ENCODE results near the gene SLC25A13. TPM values are rescaled to one million over a fixed set of nuclear protein-coding genes. Genes with fewer than 3 reads are reported as not detected.

Gene SLC25A13
- total and polyA plus RNA-seq, 2 experiments from 2014 or later: 4.8 to 19.1 TPM

DNA sequence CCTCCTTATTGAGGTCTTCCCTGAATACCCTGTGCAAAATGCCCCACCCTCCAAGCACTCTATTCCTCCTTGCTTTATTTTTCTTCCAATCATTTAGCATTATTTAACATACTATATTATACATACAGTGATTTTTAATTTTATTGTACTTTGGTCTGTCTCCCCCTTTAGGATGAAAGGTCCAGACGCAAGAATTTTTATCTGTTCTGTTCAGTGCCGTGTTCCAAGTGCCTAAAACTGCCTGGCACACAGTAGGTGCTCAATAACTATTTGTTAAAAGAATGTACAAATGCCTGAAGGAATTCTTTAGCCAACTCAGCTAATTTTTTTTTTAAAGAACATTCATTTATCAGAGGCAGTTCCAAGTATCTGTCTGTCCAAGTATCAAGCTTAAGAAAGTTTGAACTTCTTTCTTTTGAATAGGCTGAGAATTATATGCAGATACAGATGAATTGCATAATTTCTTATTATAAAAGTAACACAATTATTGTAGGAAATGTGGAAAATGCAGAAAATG, 34.1 kb upstream of the SLC25A13 start:
- H4K20me1 ChIP-seq (ENCODE audit: insufficient read depth): no peaks in the 10 kb centered on the region
- H3K4me3 ChIP-seq: no peak overlapping the region
- no peak overlapping the region for H3K9ac ChIP-seq
- no peaks in the 10 kb centered on the region for H3K79me2 ChIP-seq (ENCODE audit: insufficient read depth)
- H3K27ac ChIP-seq: no peak overlapping the region
- no peaks in the 10 kb centered on the region for H3K9me2 ChIP-seq (ENCODE audit: insufficient read depth)
- no peak overlapping the region for H2AFZ ChIP-seq
- no peak for DNase-seq
- WGBS, 2 experiments (ENCODE audit: low coverage in 1 of 2, low lambda C conversion rate in 2 of 2, missing lambda C conversion rate in 2 of 2): 0 to 2% methylated on average over 2 of the region's 2 CpGs
- H3K9me3 ChIP-seq (ENCODE audit: low read depth): no peaks in the 10 kb centered on the region
- no peaks in the 10 kb centered on the region for H3K4me1 ChIP-seq (ENCODE audit: insufficient read depth)
- in situ Hi-C loops (cut with MboI): no loop called here
- H3K27me3 ChIP-seq (replicated peaks; ENCODE audit: insufficient read depth): no peaks in the 10 kb centered on the region; the same call in 1 of the 2 replicates
- no peak for TF ChIP-seq EZH2phosphoT487 (IDR thresholded peaks at IDR 0.05; ENCODE audit: insufficient read depth, low read depth)
- TF ChIP-seq EZH2 (IDR thresholded peaks at IDR 0.05; ENCODE audit: insufficient read depth, poor library complexity, severe bottlenecking): no peak
- H3K4me2 ChIP-seq (ENCODE audit: unreplicated experiment): no peak overlapping the region
- no peaks in the 10 kb centered on the region for H3K36me3 ChIP-seq (ENCODE audit: low read depth)
- no peaks in the 10 kb centered on the region for H3F3A ChIP-seq (ENCODE audit: insufficient read depth)

DNA sequence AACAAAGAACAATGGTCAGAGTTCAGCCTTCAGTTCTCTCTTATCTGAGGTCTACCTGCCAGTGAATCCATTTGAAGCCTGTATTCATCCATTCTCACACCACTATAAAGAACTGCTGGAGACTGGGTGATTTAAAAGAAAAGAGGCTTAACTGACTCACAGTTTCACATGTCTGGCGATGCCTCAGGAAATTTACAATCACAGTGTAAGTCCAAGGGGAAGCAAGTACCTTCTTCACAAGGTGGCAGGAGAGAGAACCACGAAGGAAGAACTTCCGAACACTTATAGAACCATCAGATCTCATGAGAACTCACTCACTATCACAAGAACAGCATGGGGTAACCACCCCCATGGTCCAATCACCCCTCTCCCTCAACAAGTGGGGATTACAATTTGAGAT, 33.0 kb upstream of the SLC25A13 start:
- Histone ChIP-seq H3K27ac (no peak overlapping the region), H3K27me3 (replicated peaks; ENCODE audit: insufficient read depth) (peaks cover 9% of the 10 kb centered on the region), H3K9me2 (ENCODE audit: insufficient read depth) (no peaks in the 10 kb centered on the region), H3K4me1 (ENCODE audit: insufficient read depth) (no peaks in the 10 kb centered on the region), H3K79me2 (ENCODE audit: insufficient read depth) (no peaks in the 10 kb centered on the region), H3K9ac (no peak overlapping the region), H4K20me1 (ENCODE audit: insufficient read depth) (no peaks in the 10 kb centered on the region), H3K36me3 (ENCODE audit: low read depth) (no peaks in the 10 kb centered on the region), H3K4me2 (ENCODE audit: unreplicated experiment) (no peak overlapping the region), H3F3A (ENCODE audit: insufficient read depth) (no peaks in the 10 kb centered on the region), H2AFZ (no peak overlapping the region), H3K9me3 (ENCODE audit: low read depth) (no peaks in the 10 kb centered on the region), H3K4me3 (no peak overlapping the region)
- 24 to 30% methylated on average over 3 of the region's 3 CpGs for WGBS, 2 experiments (ENCODE audit: low coverage in 1 of 2, low lambda C conversion rate in 2 of 2, missing lambda C conversion rate in 2 of 2)
- DNase-seq: no peak
- TF ChIP-seq EZH2phosphoT487 (IDR thresholded peaks at IDR 0.05; ENCODE audit: insufficient read depth, low read depth) (no peak), EZH2 (IDR thresholded peaks at IDR 0.05; ENCODE audit: insufficient read depth, poor library complexity, severe bottlenecking) (no peak)
- in situ Hi-C loops (cut with MboI): no loop called here

DNA sequence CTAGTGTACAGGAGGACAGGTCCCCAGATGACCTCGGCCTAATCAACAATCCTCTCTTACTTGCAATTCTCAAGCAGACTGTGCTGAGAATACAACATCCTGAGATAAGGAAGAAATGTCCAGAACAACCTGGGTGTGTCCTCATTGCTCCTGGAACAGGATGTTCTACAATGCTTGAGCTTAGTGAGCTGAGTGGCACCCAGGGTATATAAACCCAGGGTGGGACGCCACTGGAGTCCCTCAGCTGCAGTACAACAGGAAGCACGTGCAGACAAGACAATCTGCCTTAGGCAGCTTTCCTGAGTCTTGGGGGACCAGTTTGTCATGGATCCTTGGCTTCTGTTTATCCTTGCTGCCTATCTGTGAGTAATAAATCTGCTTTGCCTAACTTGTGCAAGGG, 27.7 kb upstream of the SLC25A13 start:
- peaks cover 9% of the 10 kb centered on the region; the same call in 1 of the 2 replicates for H3K27me3 ChIP-seq (replicated peaks; ENCODE audit: insufficient read depth)
- TF ChIP-seq EZH2phosphoT487 (IDR thresholded peaks at IDR 0.05; ENCODE audit: insufficient read depth, low read depth): no peak
- TF ChIP-seq EZH2 (IDR thresholded peaks at IDR 0.05; ENCODE audit: insufficient read depth, poor library complexity, severe bottlenecking): no peak
- H3K4me1 ChIP-seq (ENCODE audit: insufficient read depth): no peaks in the 10 kb centered on the region
- H3K36me3 ChIP-seq (ENCODE audit: low read depth): no peaks in the 10 kb centered on the region
- no peaks in the 10 kb centered on the region for H3F3A ChIP-seq (ENCODE audit: insufficient read depth)
- H3K27ac ChIP-seq: no peak overlapping the region
- 39 to 43% methylated on average over 3 of the region's 3 CpGs for WGBS, 2 experiments (ENCODE audit: low coverage in 1 of 2, low lambda C conversion rate in 2 of 2, missing lambda C conversion rate in 2 of 2)
- no peaks in the 10 kb centered on the region for H3K9me2 ChIP-seq (ENCODE audit: insufficient read depth)
- in situ Hi-C loops (cut with MboI): no loop called here
- no peak overlapping the region for H3K9ac ChIP-seq
- no peak overlapping the region for H3K4me3 ChIP-seq
- H3K79me2 ChIP-seq (ENCODE audit: insufficient read depth): no peaks in the 10 kb centered on the region
- no peak for DNase-seq
- H4K20me1 ChIP-seq (ENCODE audit: insufficient read depth): no peaks in the 10 kb centered on the region
- no peak overlapping the region for H3K4me2 ChIP-seq (ENCODE audit: unreplicated experiment)
- no peak overlapping the region for H2AFZ ChIP-seq
- no peaks in the 10 kb centered on the region for H3K9me3 ChIP-seq (ENCODE audit: low read depth)

GRCh38 chr7:96347471-96347870, 25.6 kb upstream of the SLC25A13 start:
- Histone ChIP-seq H3K4me1 (ENCODE audit: insufficient read depth) (no peaks in the 10 kb centered on the region), H3F3A (ENCODE audit: insufficient read depth) (no peaks in the 10 kb centered on the region), H3K4me3 (no peak overlapping the region), H3K27me3 (replicated peaks; ENCODE audit: insufficient read depth) (peaks cover 9% of the 10 kb centered on the region; the same call in 1 of the 2 replicates), H3K27ac (no peak overlapping the region), H3K4me2 (ENCODE audit: unreplicated experiment) (no peak overlapping the region), H3K79me2 (ENCODE audit: insufficient read depth) (no peaks in the 10 kb centered on the region), H2AFZ (no peak overlapping the region), H3K9me3 (ENCODE audit: low read depth) (no peaks in the 10 kb centered on the region), H4K20me1 (ENCODE audit: insufficient read depth) (no peaks in the 10 kb centered on the region), H3K9ac (no peak overlapping the region), H3K36me3 (ENCODE audit: low read depth) (no peaks in the 10 kb centered on the region), H3K9me2 (ENCODE audit: insufficient read depth) (no peaks in the 10 kb centered on the region)
- TF ChIP-seq EZH2 (IDR thresholded peaks at IDR 0.05; ENCODE audit: insufficient read depth, poor library complexity, severe bottlenecking) (no peak), EZH2phosphoT487 (IDR thresholded peaks at IDR 0.05; ENCODE audit: insufficient read depth, low read depth) (no peak)
- WGBS, 2 experiments (ENCODE audit: low coverage in 1 of 2, low lambda C conversion rate in 2 of 2, missing lambda C conversion rate in 2 of 2): 31 to 41% methylated on average over 2 of the region's 2 CpGs
- in situ Hi-C loops (cut with MboI): no loop called here
- DNase-seq: no peak
